OCI-LY1 (cell line): ENCODE measurements around the gene TRUB1.

Experiments used
- CTCF ChIP-seq: fragments of 200-600 bp; sonication (generic), shearing (Covaris generic); IDR thresholded peaks from 2 replicates; pipeline ENCODE4 v1.5.1; 2017; ENCODE audit warnings: mild to moderate bottlenecking, antibody characterized with exemption, low read length, moderate library complexity, mixed read lengths
- EZH2 ChIP-seq: fragments of 200-600 bp; sonication (generic), shearing (Covaris generic); IDR thresholded peaks from 2 replicates; pipeline ENCODE4 v1.8.0; 2017; ENCODE audit warnings: borderline replicate concordance, mixed run types, mild to moderate bottlenecking, antibody characterized with exemption, low read length, moderate library complexity, mixed read lengths

GRCh38 chr10:114925587-114926586, 12.1 kb upstream of the TRUB1 start:
- TF ChIP-seq CTCF (no peak), EZH2 (no peak)
